Suppressor macrophage (primary cell): Measurements from ENCODE around the gene ATP1A2.

Experiments used
- DNase-seq, 4 experiments: peaks; one replicate each; pipeline ENCODE4 v3.0.0-alpha.2; 2020 to 2022

Gene ATP1A2

DNA sequence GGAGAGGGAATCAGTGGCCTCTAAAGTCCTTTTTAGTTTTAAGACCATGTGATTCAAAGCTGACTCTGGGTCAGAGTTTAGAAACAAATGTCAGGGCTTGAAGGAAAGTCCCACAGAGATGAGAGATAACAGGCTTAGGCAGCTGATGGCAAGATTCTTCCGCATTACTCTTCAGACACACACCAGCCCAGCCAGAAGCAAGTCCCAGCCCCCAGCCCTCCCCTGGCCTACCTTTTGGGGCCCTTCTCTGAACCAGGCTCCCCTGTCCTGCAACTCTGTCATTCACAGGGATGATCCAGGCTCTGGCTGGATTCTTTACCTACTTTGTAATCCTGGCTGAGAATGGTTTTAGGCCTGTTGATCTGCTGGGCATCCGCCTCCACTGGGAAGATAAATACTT lies 61.7 kb downstream of the ATP1A2 start:
- no peak for DNase-seq

DNA sequence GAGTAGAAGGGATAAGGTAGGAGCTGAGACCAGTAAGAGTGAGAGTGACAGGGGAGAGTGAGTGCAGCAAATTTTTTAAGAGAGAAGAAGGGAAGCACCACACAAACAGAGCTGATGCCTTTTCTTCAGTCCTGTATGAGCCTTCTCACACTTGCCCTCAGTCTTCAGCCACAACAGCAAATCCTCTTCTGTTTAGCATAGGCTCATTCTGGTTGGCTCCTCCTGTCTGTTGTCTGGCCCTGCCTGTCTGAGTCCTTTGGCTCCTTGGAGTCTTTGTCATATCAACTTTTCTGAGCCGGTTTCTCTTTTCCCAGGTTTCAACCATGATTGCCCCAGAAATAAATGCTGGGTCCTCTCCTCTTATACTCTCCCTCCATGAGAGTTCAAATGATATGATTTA lies 62.1 kb downstream of the ATP1A2 start:
- no peak for DNase-seq

DNA sequence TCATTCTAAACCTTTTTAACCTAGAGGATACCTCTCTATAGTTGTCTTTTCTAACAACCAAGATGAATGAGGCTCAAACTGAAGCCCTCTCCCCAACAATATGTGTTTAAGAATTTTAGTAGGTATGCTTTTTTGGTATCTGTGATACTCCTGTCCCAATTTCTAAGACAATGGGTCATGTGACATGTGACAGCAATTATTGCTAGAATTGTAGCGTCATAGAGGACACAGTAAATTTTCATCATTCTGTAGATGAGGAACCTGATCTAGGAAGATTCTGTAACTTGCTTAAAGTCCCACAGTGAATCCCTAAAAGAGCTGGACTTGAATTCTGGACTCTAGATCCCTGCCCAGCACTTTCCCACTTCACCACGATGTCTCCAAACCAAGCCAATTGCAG lies 63.2 kb downstream of the ATP1A2 start:
- peak in 1 of 4 experiments; percentile 38 for DNase-seq

DNA sequence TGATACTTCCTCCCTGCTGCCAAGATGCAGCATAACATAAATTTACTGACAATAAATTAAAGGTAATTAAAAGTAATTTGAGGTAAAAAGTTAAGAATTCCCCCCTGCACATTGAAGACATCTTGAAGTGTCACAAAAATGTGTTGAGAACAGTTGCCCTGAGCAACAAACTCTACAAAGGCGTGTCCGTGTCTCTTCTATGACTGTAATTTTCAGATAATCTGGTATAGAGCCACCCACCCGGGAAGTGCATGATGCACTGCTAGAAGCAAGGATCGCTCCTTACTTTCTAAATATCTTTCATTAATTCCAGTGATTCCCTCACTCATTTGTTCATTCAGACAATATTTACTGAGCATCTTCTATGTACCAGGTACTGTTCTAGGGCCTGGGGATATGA lies 63.8 kb downstream of the ATP1A2 start:
- no peak for DNase-seq

DNA sequence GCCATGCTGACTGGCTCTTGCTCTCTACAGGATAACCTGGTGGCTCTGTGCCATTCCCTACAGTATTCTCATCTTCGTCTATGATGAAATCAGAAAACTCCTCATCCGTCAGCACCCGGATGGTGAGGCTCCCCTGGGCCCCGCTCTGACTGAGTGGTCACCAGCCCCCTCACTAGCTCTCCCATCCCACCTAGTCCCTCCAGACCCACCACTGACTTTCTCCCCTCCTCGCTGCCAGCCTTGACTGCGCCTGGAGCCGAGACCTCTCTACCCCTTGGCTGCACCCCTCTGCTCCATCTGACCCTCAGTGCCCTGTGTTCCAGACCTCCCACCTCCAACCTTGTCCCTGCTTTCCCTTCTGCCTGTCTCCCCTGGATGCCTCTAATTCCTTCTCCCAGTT lies 70.7 kb downstream of the ATP1A2 start:
- DNase-seq, result no peak

DNA sequence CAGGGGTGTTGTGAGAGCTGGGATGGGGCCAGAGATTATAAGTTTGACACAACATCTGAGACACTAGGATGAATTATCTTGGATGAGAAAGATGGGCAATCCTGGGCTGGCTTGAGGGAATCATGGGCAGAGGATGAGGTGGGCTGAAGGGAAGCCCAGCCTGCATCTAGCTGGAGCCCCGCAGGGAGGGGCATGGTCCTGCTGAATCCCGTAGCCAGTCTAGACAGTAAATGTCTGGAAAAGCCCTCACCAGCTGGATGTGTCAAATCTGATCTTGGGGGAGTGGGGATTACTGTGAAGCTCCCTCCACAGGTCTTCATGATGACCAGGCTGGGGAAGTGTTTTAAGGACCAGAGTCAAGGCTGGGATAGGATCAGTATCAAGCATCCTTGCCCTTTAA lies 71.2 kb downstream of the ATP1A2 start:
- DNase-seq, result no peak

DNA sequence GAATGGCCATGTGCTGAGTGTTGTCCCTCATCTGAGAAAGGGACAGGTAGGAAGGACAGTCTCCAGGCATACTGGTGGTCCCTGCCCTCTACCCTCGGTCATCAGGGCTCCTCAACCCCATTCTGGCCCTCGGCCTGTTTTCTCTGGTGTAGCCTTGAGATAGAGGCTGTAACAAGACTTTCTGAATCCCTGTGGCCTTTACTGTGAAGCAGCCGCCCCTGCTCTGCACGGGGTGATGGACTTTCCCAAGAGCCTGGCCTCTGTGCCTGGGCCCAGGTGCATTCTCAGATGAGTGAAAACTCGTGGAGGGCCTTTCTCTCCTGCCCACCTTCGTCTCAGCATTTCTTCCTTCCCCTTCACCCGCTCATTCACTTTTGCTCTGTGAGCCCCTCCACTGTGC lies 71.8 kb downstream of the ATP1A2 start:
- no peak for DNase-seq

DNA sequence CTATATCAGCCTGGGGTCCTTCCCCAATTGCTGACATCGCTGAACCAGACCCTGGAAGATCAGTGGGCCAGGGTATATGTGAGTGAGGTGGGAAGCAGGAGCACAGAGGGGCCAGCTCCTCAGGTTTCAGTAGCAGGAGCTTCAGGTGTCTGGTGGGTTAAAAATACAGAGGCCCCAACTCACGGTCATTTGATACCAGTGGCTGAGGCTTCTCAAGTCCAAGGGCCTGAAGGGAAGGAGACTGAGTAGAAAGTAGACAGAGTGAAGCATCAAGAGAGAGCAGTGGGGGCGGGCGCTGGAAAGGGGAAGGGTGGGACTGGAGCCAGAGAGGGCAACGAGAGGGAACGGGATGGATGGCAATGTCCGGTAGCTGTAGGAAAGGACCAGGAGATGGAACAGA lies 72.8 kb downstream of the ATP1A2 start:
- DNase-seq, result no peak

DNA sequence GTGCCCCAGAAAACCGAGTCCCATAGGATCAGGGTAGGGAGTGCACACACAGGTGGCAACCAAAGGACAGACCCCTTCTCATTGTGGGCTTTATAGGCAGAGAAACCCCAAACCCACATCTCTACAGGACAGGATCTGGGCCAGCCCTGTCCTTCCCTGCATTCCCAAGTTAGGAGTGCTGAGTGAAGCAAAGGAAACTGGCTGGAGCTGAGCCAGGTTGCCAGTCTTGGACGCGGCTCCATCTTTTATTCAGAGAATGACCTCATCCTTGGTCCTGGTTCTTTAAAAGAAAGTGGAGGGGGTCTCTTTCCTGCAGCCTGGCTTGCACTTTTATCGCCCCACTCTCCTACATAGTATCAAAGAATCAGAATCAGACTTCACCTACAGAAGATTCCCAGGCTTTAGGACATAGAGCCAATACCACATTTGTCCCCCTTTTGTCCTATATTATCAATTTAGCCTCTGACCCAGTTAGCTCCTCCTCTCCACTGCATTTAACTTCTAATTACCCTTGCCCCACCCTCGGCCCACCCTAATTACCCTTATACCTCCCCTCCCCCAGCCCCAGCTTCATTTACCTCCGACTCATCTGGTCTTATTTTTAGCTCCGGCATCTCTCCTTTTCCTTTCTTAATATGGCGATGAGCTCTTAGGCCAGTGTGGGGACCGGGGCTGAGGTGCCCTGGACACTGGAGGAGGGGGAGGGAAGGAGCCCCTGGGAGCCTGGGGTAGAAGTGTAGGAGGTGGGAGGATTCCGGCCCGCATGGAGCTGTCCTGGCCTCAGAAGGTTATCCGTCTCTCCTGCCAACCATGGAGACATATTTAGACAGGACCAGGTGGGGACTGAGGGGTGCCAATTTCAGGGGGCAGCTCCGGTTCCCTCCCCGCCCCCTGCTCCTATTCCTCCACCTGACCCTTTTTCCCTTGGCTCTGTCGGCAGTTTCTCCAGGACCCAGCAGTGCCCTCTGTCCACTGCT lies 74.4 kb downstream of the ATP1A2 start, which contains the start of gene CASQ1:
CASQ1 (plus strand) TSS at position 927 of the 977 bp plus-strand sequence. CDS start 177 bp downstream, outside the sequence.
- no peak for DNase-seq

DNA sequence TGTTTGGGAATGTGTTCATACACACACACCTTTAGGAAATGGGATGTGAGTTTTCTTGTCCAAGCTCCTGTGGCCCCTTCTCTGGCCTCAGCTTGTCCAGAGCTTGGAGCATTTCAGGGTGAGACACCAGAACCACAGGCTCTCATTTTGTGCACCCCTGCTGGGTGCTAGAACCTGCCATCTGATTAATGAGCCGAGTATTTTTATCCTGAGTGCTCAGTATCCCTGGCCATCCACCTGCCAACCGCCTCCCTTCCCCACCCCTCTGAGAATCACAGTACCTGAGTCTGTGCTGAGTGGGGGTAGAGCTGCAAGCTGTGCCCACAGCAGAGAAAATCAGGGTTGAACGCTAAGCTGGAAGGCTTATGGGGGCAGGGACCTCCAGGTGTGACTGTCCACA lies 76.2 kb downstream of the ATP1A2 start:
- no peak for DNase-seq

DNA sequence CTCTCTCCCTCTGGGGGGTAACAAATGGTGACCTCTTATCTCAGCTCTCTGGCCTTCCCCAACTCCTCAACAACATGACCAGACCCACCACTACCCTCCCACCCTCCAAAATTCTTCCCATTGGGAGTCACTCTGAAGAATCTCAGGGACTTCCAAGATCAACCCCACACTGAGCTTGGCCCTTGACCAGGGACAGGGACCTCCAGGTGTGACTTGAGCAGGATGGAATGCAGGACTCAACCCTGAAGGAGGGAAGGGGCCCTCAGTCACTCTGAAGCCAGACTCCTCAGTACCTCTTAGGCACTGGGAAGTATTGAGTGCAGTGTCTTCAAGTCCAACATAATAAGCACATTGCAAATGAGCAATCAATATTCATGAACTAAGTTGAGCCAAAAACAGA lies 76.7 kb downstream of the ATP1A2 start:
- no peak for DNase-seq
